ENCODE data around the gene CYP4F8.
"Not testable (repeated sequence)": the region's sequence is repeated elsewhere in the genome, so short reads cannot be mapped to it uniquely, and the experiment has no call there.

The CYP4F8 gene, protein sequence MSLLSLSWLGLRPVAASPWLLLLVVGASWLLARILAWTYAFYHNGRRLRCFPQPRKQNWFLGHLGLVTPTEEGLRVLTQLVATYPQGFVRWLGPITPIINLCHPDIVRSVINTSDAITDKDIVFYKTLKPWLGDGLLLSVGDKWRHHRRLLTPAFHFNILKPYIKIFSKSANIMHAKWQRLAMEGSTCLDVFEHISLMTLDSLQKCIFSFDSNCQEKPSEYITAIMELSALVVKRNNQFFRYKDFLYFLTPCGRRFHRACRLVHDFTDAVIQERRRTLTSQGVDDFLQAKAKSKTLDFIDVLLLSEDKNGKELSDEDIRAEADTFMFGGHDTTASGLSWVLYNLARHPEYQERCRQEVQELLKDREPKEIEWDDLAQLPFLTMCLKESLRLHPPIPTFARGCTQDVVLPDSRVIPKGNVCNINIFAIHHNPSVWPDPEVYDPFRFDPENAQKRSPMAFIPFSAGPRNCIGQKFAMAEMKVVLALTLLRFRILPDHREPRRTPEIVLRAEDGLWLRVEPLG

DNA sequence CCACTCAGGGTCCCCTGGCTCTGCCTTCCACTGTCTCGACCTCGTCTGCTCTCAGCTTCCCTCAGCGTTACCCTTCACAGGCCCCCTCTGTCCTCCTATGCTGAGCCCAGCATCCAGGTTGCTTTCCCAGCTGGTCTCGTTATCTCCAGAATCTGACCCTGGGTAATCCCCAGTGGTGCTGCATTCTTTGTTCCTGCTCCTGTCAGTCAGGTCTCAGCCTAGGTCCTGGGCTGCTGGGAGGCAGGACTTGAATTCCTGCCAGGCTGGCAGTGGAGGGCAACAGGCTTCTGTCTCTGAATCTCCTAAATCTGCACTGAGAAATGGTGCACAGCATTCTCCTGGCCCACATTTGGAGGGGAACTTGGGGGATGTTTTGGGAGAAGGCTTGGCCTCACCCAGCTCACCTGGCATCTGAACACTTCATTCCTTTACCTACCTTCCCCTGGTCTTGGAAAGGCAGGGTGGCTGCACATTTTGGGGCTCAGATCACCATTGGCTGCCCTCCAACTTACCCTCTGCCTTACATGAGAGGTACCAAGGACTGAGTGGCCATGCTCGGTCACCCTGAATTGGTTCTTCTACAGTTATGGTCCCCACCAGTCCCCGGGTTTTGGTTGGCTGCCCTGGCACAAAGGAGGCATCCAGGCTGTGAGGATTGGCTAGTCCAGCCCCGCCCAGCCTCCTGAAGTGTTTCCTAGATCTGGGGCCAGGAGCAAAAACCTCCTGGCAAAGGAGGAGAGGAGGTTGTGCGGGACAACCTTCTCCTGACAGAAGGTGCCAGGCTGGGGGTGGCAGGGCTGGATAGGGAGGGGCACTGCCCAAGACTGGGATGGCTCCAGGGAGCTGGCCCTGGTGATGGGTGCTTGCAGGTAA, at the start of gene CYP4F8:
Gene CYP4F8, plus strand, starts transcription at position 712 of the 873 bp plus-strand sequence. CDS start 399 bp downstream, outside the sequence.
- ATAC-seq, result no peak

DNA sequence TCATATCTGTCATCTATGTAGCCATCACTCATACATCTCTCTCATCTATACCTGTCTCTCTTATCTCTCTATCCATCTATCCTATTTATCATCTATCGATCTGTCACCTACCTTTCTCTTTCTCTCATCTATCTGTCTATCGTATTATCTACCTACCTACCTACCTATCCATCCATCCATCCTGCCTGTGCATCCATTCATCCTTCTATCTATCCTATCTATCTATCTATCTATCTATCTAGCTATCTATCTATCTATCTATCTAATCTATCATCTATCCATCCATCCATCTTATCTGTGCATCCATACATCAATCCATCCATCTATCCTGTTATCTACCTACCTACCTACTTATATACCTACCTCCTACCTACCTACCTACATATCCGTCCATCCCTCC, 44.6 kb upstream of the CYP4F8 start:
- no peak for ATAC-seq

DNA sequence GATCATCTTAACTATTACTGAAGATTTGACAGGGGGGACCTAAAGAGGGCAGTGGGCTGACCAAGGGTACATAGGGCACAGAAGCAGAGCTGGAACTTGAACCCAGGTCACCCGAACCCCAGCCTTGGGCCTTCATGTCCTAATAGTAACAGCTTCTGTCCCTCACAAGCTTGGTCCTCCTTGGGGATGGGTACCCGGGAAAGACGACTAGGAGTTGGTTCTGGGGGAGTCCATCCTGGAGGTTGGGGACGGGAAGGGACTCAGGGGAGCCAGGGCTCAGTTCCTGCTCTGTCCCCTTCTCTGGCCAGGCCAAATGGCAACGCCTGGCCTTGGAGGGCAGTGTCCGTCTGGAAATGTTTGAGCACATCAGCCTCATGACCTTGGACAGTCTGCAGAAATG, 39.6 kb upstream of the CYP4F8 start:
- no peak for ATAC-seq

DNA sequence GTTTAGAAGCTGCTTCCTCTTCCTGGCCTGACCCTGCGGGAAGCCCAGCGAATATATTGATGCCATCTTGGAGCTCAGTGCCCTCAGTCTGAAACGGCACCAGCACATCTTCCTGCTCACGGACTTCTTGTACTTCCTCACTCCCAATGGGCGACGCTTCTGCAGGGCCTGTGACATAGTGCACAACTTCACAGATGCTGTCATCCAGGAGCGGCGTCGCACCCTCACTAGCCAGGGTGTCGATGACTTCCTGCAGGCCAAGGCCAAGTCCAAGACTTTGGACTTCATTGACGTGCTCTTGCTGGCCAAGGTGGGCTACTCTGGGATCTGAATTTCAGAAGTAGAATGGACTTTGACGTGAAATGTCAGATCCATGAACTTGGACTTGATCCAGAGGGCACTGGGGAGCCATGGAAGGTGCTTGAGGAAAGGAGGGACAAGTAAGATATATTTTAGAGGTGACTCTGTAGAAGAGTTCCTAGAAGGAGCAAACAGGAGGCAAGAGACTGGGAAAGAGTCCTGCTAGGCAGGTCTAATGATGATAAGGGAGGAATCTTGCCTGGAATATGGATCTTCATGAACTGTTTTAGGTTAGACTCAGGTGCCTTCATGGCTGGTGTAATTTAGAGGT, 38.4 kb upstream of the CYP4F8 start:
- ATAC-seq, result no peak

DNA sequence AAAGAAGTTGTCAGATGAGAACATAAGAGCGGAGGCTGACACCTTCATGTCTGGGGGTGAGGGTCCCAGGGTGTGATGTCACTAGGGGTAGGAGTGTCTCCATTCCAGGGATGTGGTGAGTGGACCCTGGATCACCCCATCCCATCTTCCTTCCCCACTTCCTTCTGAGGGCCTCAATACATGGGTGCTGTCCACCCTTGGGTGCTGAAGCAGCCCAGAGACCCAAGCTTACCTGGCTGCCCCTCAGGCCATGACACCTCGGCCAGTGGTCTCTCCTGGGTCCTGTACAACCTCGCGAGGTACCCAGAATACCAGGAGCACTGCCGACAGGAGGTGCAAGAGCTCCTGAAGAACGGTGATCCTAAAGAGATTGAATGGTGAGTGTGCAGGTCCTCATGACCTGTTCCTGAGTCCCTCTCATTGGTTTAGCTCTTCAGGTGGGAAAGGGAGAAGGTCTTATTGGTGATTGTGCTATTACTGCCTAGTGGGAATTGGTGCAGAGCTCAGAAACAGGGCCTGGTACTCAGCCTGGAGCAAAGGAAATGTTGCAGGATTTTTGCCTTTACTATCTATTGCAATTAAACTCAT, 37.7 kb upstream of the CYP4F8 start:
- no peak for ATAC-seq

DNA sequence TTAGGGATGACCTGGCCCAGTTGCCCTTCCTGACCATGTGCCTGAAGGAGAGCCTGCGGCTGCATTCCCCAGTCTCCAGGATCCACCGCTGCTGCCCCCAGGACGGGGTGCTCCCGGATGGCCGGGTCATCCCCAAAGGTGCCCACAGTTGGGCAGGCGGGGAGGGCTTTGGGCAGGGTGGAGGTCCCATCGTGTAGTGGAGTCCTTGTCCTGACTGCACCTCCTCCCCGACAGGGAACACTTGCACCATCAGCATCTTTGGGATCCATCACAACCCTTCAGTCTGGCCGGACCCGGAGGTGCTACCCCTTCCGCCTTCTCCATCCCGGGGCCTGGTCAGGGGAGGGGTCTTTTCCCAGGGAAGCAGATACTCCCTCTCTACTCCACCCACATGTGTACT, 31.7 kb upstream of the CYP4F8 start:
- ATAC-seq, result no peak

DNA sequence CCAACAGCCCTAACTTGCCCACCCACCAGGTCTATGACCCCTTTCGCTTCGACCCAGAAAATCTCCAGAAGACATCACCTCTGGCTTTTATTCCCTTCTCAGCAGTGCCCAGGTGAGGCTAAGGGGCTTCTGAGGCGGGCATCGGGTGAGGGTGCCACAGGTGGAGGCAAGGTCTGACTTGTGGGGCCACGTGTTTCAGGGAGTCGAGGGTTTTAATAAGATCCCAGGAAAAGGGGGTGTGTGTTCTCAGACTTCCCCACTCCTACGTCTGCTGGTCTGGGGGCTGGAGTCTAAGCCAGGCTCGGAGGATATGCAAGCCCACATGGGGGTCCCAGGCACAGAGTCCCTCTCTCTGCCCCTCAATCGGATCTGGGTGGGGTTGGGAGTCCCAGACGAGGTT, 30.9 kb upstream of the CYP4F8 start:
- no peak for ATAC-seq

DNA sequence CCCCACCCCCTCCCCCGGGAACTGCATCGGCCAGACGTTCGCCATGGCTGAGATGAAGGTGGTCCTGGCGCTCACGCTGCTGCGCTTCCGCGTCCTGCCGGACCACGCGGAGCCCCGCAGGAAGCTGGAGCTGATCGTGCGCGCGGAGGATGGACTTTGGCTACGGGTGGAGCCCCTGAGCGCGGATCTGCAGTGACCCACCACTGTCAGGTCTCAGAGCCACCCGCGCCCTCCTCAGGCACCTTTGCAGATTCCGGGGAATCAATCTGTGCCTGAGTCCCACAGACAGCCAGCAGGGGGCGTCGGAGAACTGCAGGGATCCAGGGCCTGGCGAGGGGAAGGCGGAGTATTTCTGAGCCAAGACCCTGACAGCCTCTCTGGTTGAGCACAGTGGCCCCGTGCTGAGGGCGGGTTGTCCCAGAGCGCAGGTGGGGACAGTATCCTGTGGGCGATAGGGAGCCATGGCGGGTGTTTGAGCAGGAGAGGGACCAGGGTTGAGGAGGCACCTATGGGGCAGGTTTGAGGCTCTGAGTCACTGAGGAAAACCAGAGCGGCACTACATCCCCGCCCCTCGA, 30.4 kb upstream of the CYP4F8 start:
- peak; percentile 72 to 84 for ATAC-seq

DNA sequence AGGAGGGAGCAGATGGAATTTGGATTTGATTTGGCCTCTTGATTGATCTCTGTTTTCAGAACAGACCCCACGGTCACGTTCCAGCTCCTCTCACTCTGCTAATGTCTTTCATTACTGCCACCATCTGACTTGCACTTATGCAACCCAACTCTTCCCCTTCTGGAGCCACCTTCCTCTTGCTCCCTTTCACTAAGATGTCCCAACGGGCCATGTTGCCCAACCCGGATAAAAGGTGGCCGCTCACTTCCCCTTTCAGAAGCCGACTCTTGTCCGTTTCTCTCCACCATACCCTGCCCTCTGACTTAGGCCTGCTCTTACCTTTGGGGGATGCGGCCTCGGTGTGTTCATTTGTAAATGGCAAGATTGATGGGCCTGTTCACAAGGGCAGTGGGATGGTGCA, 27.4 kb upstream of the CYP4F8 start:
- ATAC-seq, result no peak

DNA sequence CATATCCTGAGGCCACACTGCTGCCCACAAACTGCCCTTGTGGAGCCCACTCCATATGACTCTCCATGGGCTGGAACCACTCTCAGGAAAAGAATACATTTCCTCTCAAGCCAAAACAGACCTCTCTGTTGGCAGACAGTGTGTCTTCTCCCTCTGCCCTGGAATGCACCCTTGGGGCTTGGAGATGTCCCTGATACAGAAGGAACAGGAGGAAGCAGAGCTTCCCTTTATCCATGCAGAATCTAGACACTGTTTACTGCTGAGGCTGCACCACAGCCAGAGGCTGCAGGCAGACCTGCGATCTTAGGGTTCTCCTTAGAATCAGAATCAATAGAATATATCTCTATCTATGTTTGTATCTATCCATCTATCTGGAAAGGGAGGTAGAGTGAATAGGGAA, 26.8 kb upstream of the CYP4F8 start:
- no peak for ATAC-seq

DNA sequence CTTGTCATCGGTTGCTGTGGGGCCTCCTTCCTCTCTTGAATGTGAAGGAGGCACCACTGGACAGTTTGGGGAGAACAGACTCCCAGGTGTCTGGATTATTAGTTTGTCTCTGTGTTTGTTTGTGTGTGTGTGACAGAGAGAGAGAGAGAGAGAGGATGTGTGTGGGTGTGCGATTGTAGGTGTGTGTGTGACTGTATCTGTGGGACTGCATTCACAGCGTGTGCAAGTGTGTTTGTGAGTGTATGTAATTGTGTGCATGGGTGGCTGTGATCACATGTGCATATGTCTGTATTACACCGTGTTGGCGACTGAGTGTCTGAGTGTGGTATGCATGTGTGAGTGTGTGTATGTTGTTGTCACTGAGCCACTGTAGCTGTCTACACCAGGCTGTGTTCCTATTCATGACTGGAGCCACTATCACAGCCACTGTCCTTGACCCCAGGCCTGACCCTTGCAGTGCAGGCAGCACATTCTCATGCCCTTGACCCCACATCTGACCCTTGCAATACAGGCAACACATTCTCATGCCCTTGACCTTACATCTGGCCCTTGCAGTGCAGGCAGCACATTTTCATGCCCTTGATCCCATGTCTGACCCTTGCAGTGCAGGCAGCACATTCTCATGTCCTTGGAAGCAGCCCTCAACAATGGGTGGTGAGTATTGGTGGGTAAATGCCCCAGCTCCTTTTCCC, 25.1 kb upstream of the CYP4F8 start:
- ATAC-seq, result no peak

DNA sequence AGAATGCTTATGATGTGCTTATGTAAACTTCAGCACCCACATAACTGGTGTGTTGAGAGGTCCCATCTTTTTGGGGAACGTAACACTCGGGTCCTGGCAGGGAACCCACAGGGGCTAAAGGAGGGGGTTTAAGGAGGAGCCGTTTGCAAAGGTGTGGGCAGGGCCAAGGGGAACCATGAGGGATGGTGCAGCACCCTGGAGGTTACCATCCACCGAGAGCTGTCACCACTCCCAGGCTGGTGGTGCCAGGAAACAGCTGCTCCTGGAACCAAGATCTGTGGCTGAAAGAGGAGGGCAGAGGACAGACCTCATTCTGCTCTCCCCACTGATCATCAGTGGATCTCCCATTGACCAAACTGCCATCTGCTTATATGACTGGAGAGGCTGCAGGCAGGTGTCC, 23.2 kb upstream of the CYP4F8 start:
- ATAC-seq, result no peak

DNA sequence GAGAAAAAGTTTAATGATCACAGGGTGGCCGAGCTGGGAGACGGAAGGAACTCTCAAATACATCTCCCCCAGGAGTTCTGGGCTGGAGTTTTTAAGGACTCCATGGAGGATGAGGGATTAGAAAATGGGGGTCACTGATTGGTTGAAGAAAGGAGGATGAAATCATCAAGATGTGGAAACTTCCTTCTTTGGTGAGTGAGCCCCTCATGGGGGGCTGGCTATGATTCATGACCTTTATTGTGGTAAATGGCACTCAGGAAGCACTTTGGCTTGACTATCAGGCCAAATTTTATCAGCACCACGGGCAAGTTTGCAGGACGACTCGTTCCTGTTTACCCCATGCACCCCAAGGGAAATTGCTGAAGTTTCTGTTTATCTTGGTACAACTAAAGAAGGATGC, 22.5 kb upstream of the CYP4F8 start:
- not testable (repeated sequence) for ATAC-seq

DNA sequence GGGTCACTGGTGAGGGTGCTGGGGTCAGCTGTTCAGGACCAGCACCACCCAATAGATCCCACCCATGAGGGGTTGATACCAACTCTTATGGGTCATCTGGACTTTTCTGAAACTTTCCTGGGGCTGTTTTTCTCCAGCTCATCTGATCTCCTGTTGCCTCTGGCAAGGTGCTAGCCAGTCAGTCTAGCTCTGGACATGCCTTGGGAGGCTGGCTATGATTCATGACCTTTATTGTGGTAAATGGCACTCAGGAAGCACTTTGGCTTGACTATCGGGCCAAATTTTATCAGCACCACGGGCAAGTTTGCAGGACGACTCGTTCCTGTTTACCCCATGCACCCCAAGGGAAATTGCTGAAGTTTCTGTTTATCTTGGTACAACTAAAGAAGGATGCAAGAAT, 21.3 kb upstream of the CYP4F8 start:
- not testable (repeated sequence) for ATAC-seq

DNA sequence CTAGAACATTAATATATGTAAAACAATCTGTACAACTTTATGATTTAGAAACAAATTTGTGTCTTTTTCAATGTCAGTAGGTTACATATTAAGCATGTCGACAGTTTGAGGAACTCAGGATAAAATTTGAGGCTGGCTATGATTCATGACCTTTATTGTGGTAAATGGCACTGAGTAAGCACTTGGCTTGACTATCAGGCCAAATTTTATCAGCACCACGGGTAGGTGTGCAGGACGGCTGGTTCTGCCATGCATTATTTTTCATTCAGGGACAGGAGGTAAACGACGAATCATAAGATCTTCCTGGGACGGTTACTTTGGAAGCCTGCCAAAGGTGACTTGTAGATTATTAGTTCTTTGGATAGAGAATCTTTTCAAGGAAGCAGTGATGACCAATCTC, 19.9 kb upstream of the CYP4F8 start:
- ATAC-seq, result no peak

DNA sequence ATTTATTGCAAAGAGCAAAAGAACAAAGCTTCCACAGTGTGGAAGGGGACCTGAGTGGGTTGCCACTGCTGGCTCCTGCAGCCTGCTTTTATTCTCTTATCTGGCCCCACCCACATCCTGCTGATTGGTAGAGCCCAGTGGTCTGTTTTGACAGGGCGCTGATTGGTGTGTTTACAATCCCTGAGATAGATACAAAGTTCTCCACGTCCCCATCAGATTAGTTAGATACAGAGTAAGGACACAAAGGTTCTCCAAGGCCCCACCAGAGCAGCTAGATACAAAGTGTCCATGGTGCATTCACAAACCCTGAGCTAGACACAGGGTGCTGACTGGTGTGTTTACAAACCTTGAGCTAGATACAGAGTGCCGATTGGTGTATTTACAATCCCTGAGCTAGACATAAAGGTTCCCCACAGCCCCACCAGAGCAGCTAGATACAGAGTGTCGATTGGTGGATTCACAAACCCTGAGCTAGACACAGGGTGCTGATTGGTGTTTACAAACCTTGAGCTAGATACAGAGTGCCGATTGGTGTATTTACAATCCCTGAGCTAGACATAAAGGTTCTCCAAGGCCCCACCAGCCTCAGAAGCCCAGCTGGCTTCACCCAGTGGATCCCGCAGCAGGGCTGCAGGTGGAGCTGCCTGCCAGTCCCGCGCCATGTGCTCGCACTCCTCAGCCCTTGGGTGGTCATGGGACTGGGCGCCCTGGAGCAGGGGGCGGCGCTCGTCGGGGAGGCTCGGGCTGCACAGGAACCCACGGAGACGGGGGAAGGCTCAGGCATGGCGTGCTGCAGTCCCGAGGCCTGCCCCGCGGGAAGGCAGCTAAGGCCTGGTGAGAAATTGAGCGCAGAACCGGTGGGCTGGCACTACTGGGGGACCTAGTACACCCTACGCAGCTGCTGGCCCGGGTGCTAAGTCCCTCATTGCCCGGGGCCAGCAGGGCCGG, 6.8 kb upstream of the CYP4F8 start:
- not testable (repeated sequence) for ATAC-seq

DNA sequence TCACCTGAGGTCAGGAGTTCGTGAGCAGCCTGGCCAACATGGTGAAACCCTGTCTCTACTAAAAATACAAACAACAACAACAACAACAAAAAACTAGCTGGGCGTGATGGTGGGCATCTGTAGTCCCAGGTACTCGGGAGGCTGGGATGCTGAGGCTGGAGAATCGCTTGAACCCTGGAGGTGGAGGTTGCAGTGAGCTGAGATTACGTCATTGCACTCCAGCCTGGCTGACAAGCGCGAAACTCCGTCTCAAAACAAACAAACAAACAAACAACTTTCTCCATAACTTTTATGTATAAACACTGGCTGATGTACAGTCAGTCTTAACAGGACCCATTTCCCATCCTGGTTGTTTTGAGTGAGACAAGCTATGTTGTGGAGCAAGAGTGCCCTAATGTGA, 5.8 kb upstream of the CYP4F8 start:
- ATAC-seq, result no peak

DNA sequence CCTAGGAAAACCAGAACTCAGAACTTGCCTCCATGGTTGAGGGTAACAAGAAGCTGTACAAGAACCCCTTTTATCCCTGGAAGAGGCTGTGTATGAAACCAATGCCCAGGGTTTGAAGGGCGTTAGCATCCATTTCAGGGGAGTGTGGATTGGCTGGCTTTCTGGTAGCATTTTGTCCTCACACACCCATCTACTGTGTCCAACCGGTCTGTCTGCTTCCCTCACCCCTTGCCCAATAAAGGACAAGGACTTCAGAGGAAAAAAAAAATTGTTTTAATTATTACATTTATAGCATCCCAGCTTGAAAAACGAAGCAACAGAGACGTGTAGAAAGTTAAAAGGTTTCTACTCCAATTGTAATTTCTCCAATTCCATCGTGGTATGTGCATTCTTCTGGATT, 2.7 kb upstream of the CYP4F8 start:
- ATAC-seq, result no peak

DNA sequence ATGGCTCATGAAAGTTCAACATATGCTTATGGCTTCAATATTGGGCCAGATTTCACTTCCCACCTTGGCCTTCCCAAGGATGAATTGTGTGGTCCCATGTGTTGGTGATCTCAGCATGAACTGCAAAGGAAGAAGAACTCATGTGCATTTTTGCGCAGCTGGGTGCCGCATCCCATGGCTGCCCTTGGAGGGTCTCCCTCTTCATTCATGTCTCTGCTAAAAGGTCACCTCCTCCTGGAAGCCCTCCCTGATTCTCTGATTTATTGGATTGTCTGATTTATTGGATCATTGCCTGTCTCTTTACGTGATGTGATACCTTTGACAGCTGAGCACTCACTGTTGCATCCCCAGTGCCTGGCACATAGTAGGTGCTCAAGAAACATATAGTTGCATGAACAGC, 1.7 kb upstream of the CYP4F8 start:
- no peak for ATAC-seq

DNA sequence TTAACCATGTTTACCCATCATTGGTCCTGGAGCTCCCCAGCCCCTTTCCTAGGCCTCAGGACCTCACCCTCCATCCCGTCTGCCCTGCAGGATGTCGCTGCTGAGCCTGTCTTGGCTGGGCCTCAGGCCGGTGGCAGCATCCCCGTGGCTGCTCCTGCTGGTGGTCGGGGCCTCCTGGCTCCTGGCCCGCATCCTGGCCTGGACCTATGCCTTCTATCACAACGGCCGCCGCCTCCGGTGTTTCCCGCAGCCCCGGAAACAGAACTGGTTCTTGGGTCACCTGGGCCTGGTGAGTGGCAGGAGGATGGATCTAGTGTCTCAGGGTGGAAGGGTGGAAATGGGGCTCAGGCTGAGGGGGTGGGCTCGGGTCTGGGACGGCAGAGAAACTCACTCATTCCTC, 508 bp downstream of the CYP4F8 start:
- ATAC-seq, result no peak

DNA sequence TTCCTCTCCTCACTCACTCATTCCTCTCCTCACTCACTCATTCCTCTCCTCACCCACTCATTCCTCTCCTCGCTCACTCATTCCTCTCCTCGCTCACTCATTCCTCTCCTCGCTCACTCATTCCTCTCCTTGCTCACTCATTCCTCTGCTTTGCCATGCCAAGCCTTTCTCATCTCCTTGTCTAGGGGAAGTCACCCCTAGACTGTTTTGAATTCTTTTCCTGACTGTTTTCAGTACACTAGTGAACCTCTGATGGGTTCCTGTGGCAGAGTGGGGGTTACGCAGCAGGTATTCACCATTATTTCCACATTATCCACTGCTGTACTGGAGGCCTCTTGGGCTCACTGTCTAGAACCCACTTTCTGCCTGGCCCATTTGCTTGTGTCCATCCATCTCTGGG, 1.2 kb downstream of the CYP4F8 start:
- no peak for ATAC-seq
